Smooth muscle cell of the brain vasculature (primary cell): ENCODE results near the gene DRD5.
"Not testable (repeated sequence)": the region's sequence is repeated elsewhere in the genome, so short reads cannot be mapped to it uniquely, and the experiment has no call there.

Experiments
- DNase-seq: peaks from one replicate; pipeline ENCODE4 v3.0.0-alpha.2; 2012; ENCODE audit warnings: low read depth, low spot score

The DRD5 gene

DNA sequence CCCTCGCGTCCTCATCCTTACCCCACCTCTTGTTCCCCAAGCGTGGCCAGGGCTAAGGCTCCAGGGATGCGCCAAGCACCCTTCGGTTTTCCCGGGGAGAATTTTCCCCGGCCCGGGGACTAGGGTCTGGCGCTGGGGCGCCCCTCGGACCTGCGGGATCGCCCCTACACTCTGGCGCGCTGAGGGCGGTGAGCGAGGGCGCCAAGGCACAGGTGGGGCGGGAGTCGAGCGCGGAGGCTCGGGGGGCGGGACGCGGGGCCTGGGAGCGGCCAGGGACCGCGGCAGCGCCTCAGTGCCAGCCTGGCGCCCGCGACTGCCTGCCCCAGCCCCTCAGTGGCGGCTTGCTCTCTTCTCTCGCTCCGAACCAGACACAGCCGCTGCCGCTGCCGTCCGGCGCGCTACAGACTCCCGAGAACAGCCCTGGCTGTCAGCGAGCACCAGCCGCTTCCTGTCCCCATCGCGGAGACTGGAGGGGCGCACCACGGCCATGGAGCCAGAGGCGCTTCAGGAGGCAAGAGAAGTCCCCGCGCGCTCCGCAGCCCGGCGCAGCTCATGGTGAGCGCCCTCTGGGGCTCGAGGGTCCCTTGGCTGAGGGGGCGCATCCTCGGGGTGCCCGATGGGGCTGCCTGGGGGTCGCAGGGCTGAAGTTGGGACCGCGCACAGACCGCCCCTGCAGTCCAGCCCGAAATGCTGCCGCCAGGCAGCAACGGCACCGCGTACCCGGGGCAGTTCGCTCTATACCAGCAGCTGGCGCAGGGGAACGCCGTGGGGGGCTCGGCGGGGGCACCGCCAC is at the start of gene DRD5:
TSS of gene DRD5 (plus strand) at position 292 of the 793 bp plus-strand sequence. CDS start at position 688, 396 bp downstream.
- DNase-seq: no peak

DNA sequence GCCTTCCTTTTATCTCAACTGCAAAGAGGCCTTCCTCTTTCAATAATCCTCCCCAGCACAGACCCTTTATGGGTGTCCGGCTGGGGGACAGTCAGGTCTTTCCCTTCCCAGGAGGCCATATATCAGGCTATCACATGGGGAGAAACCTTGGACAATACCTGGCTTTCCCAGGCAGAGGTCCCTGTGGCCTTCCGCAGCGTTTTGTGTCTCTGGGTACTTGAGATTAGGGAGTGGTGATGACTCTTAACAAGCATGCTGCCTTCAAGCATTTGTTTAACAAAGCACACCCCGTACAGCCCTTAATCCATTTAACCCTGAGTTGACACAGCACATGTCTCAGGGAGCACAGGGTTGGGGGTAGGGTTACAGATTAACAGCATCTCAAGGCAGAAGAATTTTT is 49.2 kb upstream of the DRD5 start:
- not testable (repeated sequence) for DNase-seq

DNA sequence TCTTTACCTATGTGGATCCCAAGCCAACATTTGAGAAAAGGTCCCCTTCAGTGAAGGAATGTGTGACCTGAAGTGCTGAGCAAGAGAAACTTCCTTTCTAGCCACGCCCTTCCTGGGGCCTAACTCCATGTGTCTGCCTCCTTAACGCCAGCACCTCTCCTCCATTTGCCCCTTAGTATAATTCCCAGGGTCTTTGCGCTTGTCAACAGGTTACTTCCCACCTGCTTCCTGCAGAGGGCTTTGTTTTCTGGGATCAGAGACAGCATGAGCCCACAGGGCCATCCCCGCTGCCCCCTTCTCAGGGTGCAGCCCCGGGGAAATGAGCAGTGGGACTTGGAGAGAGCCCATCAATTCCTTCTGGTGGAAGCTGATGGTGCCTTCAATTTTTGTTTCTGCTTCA is 45.9 kb upstream of the DRD5 start:
- no peak for DNase-seq

DNA sequence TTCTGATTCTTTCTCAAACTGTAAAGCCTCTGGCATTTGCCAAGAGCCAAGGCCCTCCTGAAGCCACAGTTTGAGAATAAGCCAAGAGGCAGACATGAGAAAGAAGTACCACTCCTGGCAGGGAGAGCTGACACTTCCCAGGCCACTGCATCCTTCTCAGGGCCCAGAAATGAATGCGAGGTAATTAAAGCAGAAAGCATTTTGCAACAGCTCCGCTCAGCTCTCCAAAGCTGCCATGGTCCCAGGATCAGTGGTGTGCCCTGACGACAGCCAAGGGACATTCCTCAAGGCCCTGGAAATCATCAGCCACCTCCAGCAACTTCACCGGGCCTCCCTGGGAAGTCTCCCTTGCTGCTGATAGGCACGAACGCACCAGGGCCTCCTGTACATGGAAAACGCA is 44.2 kb upstream of the DRD5 start:
- DNase-seq: not testable (repeated sequence)

DNA sequence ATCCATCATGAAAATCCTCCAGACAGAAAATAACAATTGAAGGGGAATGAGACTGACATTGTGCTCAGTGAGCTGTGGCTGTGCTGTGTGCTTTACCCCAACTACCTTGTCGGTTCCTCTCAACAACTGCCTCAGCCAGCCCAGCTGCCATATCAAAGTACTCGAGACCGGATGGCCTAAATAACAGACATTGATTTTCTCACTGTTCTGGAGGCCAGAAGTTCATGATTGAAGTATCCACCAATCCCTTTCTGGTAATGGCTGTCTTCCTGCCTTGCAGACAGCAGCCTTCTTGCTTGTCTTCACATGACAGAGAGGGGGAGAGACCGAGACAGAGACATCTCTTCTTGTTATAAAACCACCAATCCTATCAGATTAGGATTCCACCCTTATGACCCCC is 37.6 kb upstream of the DRD5 start:
- not testable (repeated sequence) for DNase-seq

DNA sequence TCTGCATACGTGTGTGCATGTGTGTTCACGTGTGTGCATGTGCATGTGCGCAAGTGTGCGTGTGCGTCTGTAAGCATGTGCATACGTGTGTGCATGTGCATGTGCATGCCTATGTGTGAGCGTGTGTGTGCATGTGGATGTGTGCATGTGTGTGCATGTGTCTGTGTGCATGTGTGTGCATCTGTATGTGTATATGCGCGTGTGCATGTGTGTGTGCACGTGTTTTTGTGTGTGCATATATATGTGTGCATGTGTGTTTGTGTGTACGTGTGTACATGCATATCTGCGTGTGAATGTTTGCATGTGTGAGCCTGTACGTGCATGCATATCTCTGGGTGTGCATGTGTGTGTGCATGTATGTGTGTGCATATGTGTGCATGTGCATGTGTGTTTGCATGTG is 35.7 kb upstream of the DRD5 start:
- DNase-seq: no peak

DNA sequence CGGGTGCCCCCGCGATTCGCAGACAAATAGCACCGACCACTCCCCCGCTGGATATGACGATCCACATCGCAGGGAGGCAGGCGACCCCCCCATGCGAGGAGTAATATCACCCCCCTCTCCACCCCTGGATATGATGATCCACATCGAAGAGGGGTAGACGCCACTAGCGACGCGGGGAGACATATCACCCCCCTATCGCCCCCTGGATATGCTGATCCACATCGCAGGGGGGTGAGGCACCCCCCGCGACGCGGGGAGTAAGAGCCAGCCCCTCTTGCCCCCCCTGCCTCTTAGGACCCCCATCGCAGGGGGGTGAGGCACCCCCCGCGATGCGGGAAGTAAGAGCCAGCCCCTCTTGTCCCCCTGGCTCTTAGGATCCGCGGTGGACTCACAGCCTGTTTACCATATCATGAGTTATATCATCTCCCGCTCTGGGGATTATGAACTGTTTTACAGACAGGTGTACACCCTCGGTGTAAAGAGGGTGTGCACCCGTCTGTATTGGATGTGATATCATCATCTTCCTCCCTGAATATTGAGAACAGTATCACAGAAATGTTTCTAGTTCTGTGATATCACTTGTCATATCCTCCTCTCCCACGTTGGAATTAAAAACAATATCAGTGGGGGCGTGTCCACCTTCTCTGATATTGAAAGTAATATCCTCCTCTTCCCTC is 22.7 kb upstream of the DRD5 start:
- no peak for DNase-seq

DNA sequence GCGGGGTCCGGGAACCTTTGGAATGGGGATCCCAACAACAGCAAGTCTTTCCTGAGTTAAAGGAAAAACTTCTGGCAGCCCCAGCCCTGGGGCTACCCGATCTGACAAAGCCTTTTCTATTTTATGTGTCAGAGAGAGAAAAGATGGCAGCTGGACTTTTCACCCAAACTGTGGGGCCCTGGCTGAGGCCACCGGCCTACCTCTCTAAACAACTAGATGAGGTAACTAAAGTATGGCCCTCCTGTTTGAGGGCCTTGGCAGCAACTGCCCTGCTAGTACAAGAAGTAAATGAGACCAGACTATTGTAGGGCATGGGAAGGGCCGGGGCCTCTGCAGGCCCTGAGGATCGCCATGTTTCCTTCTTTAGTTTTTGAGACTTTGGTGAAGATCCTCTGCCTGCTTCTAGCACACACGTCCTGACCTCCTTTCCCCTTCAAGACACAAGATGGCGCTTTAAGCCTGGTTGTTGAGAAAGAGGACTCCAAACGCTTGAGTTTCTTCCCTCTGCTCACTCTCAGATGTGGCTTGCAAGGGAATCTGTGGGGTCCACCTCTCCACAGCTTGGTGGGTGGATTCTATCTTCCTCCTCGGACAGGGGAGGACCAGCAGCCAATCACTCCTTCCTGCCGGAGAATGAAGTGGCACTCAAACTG is 18.5 kb upstream of the DRD5 start:
- DNase-seq: peak; percentile 17

DNA sequence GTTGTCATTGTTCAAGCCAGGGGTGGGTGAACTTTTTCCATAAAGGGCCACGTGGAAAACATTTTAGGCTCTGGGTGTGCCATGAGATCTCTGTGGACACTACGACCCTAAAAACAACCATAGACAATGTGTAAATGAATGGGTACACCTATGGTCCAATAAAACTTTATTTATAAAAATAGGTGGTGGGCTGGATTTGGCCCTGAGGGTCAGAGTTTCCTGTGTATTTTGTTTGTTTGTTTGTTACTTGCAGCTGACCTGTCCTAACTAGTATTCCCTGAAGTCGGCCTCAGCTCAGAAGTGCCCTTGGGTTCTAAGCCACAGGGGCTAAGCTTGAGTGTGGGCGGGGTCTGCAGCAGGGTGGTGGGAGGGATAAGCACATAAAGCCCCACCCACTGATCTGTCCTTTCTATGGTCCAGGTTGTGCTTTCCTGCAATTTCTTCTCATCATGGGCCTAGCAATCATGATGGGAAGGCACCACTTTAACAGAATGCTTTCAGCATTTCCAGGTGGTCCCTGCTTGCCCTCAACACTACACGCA is 17.2 kb upstream of the DRD5 start:
- DNase-seq: no peak

DNA sequence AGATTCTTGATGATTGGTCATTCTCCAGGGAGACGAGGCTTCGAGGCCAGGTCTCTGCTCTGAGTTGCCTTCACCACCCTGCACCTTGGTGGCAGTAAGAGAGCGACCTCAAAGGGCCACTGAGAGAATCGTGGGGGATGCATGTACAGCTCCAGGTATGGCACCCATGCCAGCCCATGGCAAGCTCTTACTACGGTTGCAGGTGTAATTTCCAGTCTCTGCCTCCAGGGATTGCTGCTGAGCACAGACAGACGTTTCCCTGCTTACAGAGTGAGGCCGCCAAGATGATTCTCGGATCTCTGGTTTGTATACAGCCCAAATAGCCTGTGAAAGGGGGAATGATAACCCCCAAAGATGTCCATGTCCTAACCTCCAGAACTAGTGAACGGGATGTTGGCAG is 16.3 kb upstream of the DRD5 start:
- DNase-seq: no peak

DNA sequence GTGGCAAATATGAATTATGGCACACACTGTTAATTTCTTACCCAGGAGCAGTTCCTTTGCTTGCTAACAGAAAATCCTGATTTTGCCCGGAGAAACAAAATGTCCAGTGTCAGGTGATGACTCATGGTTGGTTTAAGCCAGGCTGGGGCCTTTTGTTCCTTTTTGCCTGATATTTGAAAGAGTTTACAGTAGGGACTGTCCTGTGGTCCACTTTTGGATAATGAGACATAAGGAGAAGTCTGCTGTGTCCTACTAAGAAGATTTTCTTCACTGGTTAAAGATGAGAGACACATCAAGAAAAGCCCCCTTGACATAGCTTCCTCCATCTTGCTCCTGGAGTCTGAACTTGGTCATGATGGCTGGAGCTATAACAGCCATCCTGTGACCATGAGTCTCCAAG is 12.1 kb upstream of the DRD5 start:
- no peak for DNase-seq

DNA sequence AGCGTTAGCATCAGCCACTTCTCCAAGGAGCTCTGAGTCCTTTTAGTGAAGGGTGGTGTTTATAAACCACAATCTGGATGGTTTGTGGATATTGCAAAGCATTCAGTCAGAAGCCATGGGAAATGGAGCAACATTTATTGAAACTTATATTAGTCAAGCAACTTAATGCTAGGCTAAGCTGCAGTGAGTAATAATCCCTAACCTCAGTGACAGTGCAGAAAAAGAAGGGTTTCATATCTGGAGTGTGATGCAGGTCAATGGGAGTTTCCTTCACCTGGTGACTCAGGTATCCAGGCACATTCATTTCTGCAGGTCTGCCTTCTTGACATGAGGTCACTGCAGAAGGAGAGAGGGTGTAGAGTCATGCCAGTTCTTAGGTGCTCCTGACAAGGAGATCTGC is 10.4 kb upstream of the DRD5 start:
- DNase-seq: no peak

DNA sequence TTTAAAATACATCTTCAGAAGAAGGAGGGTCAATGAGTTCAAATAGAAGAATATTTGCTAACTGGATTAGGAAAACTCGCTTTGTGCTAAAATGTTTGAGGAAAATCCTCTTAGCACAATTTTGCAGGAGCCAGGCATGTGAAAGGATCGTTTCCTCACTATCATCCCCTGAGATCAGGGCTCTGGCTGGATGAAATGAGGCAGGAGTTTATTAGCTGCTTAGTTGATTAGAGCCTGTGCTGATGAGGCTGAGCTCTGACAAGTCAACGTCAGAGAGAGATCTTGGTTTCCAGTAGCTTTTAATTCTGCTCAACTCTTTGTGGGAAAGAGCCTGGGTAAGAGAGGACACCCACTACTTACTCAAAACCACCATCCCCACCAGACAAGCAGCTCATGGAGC is 8.0 kb upstream of the DRD5 start:
- DNase-seq: no peak

DNA sequence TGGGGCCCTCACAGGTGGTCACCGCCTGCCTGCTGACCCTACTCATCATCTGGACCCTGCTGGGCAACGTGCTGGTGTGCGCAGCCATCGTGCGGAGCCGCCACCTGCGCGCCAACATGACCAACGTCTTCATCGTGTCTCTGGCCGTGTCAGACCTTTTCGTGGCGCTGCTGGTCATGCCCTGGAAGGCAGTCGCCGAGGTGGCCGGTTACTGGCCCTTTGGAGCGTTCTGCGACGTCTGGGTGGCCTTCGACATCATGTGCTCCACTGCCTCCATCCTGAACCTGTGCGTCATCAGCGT is 652 bp downstream of the DRD5 start:
- no peak for DNase-seq

DNA sequence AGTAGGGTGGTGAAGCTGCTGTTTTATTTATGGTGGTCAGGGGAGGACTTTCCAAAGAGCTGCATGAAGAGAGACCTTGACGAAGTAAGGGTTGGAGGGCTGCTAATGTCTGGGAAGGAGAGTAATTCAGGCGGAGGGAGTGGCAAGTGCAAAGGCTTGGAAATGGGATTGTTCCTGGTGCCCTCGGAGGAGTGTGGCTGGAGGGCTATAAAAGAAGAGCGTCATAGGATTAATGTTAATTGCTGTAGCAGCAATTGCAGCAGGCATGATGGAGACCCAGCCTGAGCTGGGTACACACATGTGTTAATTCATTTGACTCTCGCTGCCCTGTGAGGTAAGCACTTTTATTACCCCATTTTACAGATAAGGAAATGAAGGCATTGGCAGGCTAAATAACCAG is 4.5 kb downstream of the DRD5 start:
- not testable (repeated sequence) for DNase-seq

DNA sequence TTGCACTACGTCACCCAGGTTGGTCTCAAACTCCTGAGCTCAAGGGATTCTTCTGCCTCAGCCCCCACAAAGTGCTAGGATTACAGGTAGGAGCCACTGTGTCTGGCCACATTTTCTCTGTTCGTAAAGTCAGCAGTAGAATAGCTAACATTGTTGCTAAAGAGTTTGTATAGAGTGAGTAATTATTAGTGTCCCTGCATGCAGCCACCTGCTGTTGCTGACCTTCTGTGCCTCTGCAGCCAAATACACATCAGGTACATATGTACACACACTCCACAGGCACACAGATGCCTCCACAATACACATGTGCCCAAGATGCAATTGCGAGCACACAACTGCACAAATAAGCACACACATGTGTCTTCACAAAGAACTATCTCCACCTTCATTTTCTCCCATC is 10.9 kb downstream of the DRD5 start:
- DNase-seq: no peak

DNA sequence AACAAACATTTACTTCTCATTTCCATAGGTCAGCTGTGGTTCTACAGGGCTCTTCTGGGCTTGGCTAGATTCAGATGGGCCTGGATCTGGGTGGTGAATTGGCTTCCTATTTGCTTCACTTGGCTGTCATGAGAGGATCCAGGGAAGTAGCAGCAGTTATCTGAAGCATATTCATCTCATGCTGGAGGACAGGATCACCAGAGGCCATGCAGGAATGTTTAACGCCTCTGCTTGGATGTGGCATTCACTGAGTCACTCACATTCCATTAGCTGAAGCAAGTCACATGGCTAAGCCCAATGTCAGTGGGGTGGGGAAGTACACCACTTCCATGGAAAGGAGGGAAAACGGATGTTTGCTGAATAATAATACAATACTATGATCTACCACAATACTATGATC is 15.2 kb downstream of the DRD5 start:
- not testable (repeated sequence) for DNase-seq

DNA sequence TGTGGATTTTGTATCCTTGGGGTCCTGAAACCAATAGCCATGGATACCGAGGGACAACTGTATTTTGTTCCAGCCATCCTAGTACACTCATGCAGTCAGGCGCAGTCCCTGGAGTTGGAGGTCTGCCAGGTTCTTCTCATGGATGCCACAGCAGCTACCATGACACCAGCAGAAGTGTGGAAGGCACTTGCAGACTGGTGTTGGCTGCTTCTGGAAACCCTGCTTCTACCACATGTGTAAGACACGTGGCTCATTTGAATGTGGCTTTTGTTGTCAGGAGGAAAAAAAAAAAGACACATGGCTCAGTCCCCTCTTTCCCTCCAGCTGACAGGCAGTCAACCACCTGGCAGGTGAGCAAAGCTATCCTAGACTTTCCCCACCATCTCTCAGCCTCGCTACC is 19.4 kb downstream of the DRD5 start:
- DNase-seq: no peak

DNA sequence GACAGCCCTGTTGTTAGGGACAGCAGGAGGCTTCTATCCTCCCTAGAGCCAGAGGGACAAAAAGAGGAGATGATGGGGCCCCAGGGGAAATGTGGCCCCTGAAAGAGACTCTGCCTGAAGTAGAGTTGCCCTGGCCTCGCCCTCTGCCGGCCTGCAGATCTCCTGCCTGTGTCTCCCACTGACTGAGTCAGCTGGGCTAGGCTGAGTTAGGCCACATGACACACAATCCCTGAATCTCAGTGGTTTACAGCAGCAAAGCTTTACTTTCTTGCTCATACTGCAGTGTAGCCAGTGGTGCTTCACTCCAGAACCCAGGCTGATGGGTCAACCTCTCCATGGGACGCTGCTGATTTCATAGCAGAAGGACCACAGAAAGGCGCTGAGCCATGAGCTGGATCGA is 23.5 kb downstream of the DRD5 start:
- no peak for DNase-seq

DNA sequence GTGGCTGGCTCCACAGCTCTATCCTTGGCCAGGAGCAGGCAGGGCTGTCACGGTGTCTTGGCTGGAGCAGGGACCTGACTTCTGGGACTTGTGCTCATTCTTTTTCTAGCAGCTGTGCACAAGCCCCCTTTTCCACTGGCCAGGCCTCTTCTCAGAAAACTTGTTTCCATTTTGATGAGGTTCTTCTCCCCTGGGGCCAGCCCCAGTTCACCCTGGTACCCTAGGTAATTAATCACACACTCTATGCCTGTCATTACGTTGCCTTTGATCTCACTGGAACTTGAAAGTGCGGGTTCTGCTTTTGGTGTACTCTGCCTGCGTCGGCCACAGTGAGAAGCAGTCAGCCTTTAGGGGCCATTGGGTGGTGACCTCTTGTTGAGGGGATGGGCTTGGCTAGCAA is 26.6 kb downstream of the DRD5 start:
- no peak for DNase-seq

DNA sequence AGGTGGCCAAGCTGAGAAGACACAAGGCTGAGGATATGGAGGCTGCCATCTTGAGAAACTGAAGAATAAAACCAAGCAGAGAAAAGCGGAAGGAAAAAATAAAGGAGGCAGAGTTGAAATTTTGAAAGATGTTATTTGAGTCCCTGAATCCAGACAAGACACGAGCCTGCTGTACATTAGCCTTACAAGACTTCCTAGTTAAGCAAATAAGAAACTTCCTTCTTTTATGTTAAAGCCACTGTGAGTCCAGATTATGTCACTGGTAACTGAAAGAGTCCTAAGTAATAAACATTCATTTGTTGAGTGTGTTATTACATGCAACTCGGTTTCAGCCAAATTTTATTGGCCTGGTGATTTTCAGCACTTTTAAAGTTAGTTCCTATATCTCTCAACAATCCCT is 30.4 kb downstream of the DRD5 start:
- DNase-seq: no peak

DNA sequence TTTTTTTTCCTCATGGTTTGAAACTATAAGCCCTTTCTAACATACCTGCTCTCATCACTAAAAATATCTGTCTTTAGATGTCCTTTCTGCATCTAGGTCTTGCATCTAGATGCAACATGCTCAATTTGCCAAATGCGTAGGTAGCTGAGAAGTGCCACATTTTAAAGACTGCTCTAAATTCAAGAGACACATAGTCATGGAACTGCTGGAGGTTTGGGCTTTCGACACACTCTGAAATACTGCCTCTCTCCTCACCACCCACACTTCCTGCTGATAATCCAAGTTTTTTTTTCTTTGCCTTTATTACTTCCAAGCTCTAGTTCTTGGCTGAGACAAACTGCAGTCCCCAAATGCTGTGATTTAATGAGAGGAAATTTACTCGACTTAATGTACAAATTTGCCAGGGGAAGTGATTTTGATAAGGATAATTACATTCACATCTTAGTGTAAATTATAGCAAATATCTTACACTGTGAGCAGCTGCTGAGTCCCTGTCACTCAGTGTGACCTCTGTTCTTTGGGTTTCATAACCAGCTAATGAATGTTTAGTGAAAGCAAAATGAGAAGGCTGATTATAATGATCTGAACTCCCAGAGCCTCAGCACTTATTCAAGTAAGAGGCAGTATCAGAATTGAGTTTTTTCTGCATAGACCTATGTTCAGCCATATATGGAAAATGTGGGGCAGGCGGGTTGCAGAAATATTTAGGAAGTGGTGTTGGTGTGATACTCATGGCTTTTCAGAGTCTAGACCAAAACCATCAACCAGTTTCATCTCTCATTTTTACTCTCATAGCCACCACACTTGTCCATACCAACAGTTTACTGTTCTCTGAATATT is 31.3 kb downstream of the DRD5 start:
- DNase-seq: no peak
